GM12875 (cell line): ENCODE measurements around the gene RPL13A.
"Not testable (repeated sequence)": the region's sequence is repeated elsewhere in the genome, so short reads cannot be mapped to it uniquely, and the experiment has no call there.

Experiments used
- H3K4me3 ChIP-seq: one replicate; pipeline ENCODE4 v1.5.1; 2011; ENCODE audit warnings: low read depth, low read length, control low read depth
- TF ChIP-seq, protein P1 (sequence below): IDR thresholded peaks from 2 replicates; pipeline ENCODE4 v1.5.1; 2011; ENCODE audit warnings: low read depth, mild to moderate bottlenecking, control low read depth, inconsistent platforms, low read length, moderate library complexity, borderline replicate concordance; ENCODE audit not compliant: insufficient read depth

The RPL13A gene

DNA sequence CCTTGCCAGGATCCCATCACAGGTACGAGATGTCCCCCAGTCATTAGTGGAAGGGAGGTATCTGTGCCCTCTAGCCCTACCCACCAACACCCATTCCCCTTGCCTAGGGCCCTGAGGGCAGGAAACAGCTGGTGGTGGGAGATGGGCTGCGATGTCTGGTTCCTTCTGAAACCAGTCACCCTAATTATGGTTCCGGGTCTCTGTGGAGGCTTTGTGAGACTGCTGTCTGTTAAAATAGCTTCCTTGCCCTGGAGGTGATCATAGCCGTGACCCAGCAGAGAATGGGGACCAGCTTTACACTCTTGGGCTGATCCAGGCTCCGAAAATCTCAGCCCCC lies 28.9 kb upstream of the RPL13A start:
- H3K4me3 ChIP-seq, result no peak overlapping the region
- TF ChIP-seq, protein P1, sequence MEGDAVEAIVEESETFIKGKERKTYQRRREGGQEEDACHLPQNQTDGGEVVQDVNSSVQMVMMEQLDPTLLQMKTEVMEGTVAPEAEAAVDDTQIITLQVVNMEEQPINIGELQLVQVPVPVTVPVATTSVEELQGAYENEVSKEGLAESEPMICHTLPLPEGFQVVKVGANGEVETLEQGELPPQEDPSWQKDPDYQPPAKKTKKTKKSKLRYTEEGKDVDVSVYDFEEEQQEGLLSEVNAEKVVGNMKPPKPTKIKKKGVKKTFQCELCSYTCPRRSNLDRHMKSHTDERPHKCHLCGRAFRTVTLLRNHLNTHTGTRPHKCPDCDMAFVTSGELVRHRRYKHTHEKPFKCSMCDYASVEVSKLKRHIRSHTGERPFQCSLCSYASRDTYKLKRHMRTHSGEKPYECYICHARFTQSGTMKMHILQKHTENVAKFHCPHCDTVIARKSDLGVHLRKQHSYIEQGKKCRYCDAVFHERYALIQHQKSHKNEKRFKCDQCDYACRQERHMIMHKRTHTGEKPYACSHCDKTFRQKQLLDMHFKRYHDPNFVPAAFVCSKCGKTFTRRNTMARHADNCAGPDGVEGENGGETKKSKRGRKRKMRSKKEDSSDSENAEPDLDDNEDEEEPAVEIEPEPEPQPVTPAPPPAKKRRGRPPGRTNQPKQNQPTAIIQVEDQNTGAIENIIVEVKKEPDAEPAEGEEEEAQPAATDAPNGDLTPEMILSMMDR, result no peak

GRCh38 chr19:49459388-49459787 lies 28.0 kb upstream of the RPL13A start:
- no peak overlapping the region for H3K4me3 ChIP-seq
- TF ChIP-seq, protein P1, result no peak

DNA sequence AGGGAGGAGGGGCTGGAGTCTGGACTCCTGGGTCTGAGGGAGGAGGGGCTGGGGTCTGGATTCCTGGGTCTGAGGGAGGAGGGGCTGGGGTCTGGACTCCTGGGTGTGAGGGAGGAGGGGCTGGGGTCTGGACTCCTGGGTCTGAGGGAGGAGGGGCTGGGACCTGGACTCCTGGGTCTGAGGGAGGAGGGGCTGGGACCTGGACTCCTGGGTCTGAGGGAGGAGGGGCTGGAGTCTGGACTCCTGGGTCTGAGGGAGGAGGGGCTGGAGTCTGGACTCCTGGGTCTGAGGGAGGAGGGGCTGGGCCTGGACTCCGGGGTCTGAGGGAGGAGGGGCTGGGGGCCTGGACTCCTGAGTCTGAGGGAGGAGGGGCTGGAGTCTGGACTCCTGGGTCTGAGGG lies 26.3 kb upstream of the RPL13A start:
- H3K4me3 ChIP-seq, result not testable (repeated sequence)

- H3K4me3 ChIP-seq, result no peak overlapping the region
- TF ChIP-seq, protein P1, result no peak
These were observed 25.8 kb upstream of the RPL13A start for GRCh38 chr19:49461656-49462055.

GRCh38 chr19:49462492-49462891 lies 24.9 kb upstream of the RPL13A start:
- TF ChIP-seq, protein P1, result no peak
- no peak overlapping the region for H3K4me3 ChIP-seq

DNA sequence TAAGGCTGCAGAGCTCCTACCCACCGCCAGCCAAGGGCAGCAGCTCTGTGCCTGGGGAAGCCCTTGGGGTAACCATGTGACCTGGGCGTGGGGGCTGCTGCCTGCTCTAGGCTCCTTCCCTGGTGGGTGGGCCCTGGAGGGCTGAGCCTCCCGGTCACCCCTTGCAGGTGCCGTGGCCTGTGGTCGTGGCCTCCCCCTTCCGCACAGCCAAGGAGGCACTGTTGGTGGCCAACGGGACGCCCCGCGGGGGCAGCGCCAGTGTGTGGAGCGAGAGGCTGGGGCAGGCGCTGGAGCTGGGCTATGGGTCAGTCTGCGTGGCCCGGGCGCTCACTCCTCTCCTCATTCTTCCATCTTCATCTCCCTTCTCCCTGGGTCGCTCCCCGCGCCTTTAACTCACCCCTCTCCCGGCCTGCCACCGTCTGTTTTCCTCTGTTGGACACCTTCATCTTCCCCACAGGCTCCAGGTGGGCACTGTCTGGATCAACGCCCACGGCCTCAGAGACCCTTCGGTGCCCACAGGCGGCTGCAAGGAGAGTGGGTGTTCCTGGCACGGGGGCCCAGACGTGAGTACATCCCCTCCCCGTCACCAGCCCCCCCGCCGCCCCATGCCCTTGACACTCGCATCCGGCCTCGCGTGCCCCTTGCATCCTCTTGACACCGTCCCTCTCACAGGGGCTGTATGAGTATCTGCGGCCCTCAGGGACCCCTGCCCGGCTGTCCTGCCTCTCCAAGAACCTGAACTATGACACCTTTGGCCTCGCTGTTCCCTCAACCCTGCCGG lies 23.3 kb upstream of the RPL13A start:
- no peak overlapping the region for H3K4me3 ChIP-seq

GRCh38 chr19:49465371-49465770 lies 22.0 kb upstream of the RPL13A start:
- H3K4me3 ChIP-seq, result no peak overlapping the region
- TF ChIP-seq, protein P1, result no peak

More for the DNA sequence above, 23.3 kb upstream of the RPL13A start:
- TF ChIP-seq, protein P1, result no peak
